ENCODE results near the gene FIBP. TPM values are rescaled to one million over a fixed set of nuclear protein-coding genes. Genes with fewer than 3 reads are reported as not detected.
A peak's percentile ranks its signal among the peaks of the same experiment; 100 is the strongest.
"Not testable (repeated sequence)": the region's sequence is repeated elsewhere in the genome, so short reads cannot be mapped to it uniquely, and the experiment has no call there.

FIBP gene
- total and polyA plus RNA-seq, 5 donors, result 37.8 to 46.6 (median 41.8) TPM

- Histone ChIP-seq H3K4me3 (ENCODE audit: low read length) (peak overlapping the region; percentile 49), H3K27me3 (ENCODE audit: control insufficient read depth, insufficient read depth) (no peaks in the 10 kb centered on the region), H3K27ac (ENCODE audit: low read length) (no peak overlapping the region), H3K4me1 (ENCODE audit: control insufficient read depth, insufficient read depth, low read length) (no peaks in the 10 kb centered on the region), H3K9me3 (ENCODE audit: control insufficient read depth, low read length) (no peaks in the 10 kb centered on the region)
- DNase-seq (no peak), ATAC-seq (no peak)
- intact Hi-C loops (cut with DNase I), result no loop called here
- WGBS, result 28% methylated on average over 28 of the region's 28 CpGs
Measured at GRCh38 chr11:65898656-65899355, 10.5 kb upstream of the FIBP start.

- 96% methylated on average over 4 of the region's 4 CpGs for WGBS
- ATAC-seq (no peak), DNase-seq (no peak)
- no peaks in the 10 kb centered on the region for H3K27me3 ChIP-seq (ENCODE audit: control insufficient read depth, insufficient read depth)
- H3K27ac ChIP-seq (ENCODE audit: low read length), result no peak overlapping the region
- no peaks in the 10 kb centered on the region for H3K9me3 ChIP-seq (ENCODE audit: control insufficient read depth, low read length)
- intact Hi-C loops (cut with DNase I), result no loop called here
- H3K4me3 ChIP-seq (ENCODE audit: low read length), result no peak overlapping the region
- peaks cover 3% of the 10 kb centered on the region for H3K4me1 ChIP-seq (ENCODE audit: control insufficient read depth, insufficient read depth, low read length)
Measured at GRCh38 chr11:65897020-65897471, 8.8 kb upstream of the FIBP start.

GRCh38 chr11:65896034-65896999, 8.0 kb upstream of the FIBP start:
- ATAC-seq (no peak), DNase-seq (peak in 2 of 3 donors; percentile 52 to 57)
- H3K27me3 ChIP-seq (ENCODE audit: control insufficient read depth, insufficient read depth), result no peaks in the 10 kb centered on the region
- no peak overlapping the region for H3K27ac ChIP-seq (ENCODE audit: low read length)
- no peak overlapping the region for H3K4me3 ChIP-seq (ENCODE audit: low read length)
- WGBS, result 93% methylated on average over 14 of the region's 14 CpGs
- intact Hi-C loops (cut with DNase I), result no loop called here
- no peaks in the 10 kb centered on the region for H3K9me3 ChIP-seq (ENCODE audit: control insufficient read depth, low read length)
- peaks cover 3% of the 10 kb centered on the region for H3K4me1 ChIP-seq (ENCODE audit: control insufficient read depth, insufficient read depth, low read length)

GRCh38 chr11:65895482-65895981, 7.3 kb upstream of the FIBP start:
- H3K9me3 ChIP-seq (ENCODE audit: control insufficient read depth, low read length), result no peaks in the 10 kb centered on the region
- no peak overlapping the region for H3K4me3 ChIP-seq (ENCODE audit: low read length)
- H3K27me3 ChIP-seq (ENCODE audit: control insufficient read depth, insufficient read depth), result no peaks in the 10 kb centered on the region
- H3K27ac ChIP-seq (ENCODE audit: low read length), result no peak overlapping the region
- H3K4me1 ChIP-seq (ENCODE audit: control insufficient read depth, insufficient read depth, low read length), result peaks cover 3% of the 10 kb centered on the region
- DNase-seq (peak in 1 of 3 donors; percentile 6), ATAC-seq (no peak)
- intact Hi-C loops (cut with DNase I), result no loop called here
- WGBS, result 94% methylated on average over 5 of the region's 5 CpGs

DNA sequence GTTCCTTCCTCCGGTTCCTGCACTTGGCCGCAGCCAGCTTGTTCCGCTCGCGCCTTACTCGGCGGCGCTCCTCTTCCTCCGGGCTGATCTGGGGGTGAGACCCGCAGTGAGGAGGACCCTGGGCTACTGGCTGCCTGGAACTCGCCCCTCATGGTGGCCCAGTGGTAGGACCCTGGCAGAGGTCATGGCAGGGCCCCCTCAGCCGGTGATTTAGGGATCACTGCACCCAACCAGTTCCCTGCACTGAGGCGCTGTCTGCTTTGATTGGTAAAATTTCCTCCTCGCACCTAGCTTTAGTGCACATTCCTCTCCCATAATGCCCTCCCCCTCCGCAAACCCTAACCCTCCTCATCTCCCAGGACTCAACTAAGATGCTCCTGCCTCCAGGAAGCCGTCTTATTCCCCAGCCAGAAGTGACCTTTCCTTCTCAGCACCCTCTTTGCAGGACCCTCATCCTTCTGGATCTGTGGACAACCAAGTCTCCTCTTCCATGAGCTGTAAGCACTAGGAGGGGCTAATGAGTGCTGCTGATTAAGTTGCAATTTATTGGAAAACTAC, 5.8 kb upstream of the FIBP start:
- Histone ChIP-seq H3K4me3 (ENCODE audit: low read length) (no peak overlapping the region), H3K27me3 (ENCODE audit: control insufficient read depth, insufficient read depth) (no peaks in the 10 kb centered on the region), H3K9me3 (ENCODE audit: control insufficient read depth, low read length) (no peaks in the 10 kb centered on the region), H3K27ac (ENCODE audit: low read length) (peak overlapping the region; percentile 78), H3K4me1 (ENCODE audit: control insufficient read depth, insufficient read depth, low read length) (peaks cover 7% of the 10 kb centered on the region)
- 61% methylated on average over 16 of the region's 16 CpGs for WGBS
- peak in 1 of 2 donors; percentile 2 for ATAC-seq
- intact Hi-C loops (cut with DNase I), result no loop called here
- DNase-seq, result peak; percentile 54 to 83 (median 81)

GRCh38 chr11:65892661-65893317, 4.5 kb upstream of the FIBP start:
- no peaks in the 10 kb centered on the region for H3K9me3 ChIP-seq (ENCODE audit: control insufficient read depth, low read length)
- no peaks in the 10 kb centered on the region for H3K27me3 ChIP-seq (ENCODE audit: control insufficient read depth, insufficient read depth)
- peaks cover 7% of the 10 kb centered on the region for H3K4me1 ChIP-seq (ENCODE audit: control insufficient read depth, insufficient read depth, low read length)
- peak overlapping the region; percentile 52 for H3K27ac ChIP-seq (ENCODE audit: low read length)
- intact Hi-C loops (cut with DNase I), result no loop called here
- DNase-seq (peak in 1 of 3 donors; percentile 60), ATAC-seq (no peak)
- WGBS, result 64% methylated on average over 10 of the region's 10 CpGs
- no peak overlapping the region for H3K4me3 ChIP-seq (ENCODE audit: low read length)

DNA sequence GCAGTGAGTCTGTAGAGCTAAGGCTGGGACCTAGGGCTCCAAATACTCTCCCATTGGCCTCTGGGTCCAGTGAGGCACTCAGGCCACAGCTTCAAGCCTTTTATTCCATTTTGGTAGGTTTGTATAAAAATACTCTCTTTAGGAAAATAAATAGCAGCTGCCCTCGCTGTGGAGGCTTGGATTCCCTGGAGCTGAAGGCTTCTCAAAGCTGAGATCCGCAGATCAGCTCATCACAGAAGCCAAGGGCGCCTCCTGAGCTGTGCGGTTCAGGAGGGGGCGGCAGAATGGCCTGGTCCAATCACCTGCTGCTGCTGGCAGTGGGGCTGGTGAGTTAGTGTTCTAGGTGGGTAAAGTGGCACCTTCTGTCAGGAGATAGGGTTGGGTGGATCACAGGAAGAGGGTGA, 3.9 kb upstream of the FIBP start:
- not testable (repeated sequence) for ATAC-seq

DNA sequence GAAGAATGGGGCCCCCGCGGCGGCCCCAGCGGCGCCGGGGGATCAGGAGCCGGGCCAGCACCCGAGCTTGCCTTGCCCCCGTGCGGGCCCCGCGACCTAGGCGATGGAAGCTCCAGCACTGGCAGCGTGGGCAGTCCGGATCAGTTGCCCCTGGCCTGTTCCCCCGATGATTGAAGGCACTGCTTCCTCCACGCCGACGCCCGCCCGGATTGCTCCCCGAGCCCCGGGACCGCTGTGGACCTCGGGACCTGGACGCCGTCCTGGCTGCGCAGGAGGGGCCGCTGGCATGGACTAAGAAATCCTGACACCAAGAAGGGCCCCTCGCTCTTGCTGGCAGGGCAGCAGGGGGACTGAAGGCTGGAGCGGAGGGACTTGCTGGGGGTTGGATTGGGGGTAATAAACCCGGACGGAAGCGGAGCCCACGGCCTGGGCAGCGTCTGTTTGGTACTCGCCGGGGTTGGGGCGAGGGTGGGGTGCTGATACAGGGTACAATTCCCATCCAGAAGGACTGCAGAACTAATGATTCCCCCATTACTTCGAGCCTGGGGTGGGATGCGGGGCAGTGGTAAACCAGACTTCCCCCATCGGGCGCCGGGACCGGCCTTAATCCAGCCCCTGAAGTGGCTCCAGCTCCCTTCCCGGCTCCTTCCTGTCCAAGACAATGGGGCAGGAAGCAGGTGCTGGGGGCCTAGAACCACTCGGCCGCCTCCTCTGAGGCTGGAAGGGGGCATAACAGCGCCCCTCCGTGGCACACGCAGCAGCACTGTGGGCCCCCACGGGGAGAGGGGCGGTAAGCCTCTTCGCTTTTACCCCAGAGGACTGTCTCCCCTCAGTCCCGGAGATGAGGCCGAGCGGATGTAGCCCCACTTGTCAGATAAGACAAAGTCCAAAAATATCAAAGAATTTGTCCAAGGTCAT, 3.2 kb upstream of the FIBP start:
- Histone ChIP-seq H3K4me1 (ENCODE audit: control insufficient read depth, insufficient read depth, low read length) (peaks cover 7% of the 10 kb centered on the region), H3K4me3 (ENCODE audit: low read length) (peak overlapping the region; percentile 61), H3K27ac (ENCODE audit: low read length) (peak overlapping the region; percentile 98), H3K9me3 (ENCODE audit: control insufficient read depth, low read length) (no peaks in the 10 kb centered on the region), H3K27me3 (ENCODE audit: control insufficient read depth, insufficient read depth) (no peaks in the 10 kb centered on the region)
- intact Hi-C loops (cut with DNase I), result no loop called here
- ATAC-seq, result peak; percentile 1 to 37
- DNase-seq, result peak; percentile 69 to 88 (median 85)
- WGBS, result under 1% methylated on average over 57 of the region's 57 CpGs

More for the DNA sequence above, 3.9 kb upstream of the FIBP start:
- intact Hi-C loops (cut with DNase I); H3K9me3 ChIP-seq (ENCODE audit: control insufficient read depth, low read length); H3K4me1 ChIP-seq (ENCODE audit: control insufficient read depth, insufficient read depth, low read length); H3K27me3 ChIP-seq (ENCODE audit: control insufficient read depth, insufficient read depth): not testable (repeated sequence)
- peak in 2 of 3 donors; percentile 50 to 61 for DNase-seq
- peak overlapping the region; percentile 61 for H3K4me3 ChIP-seq (ENCODE audit: low read length)
- WGBS, result 39% methylated on average over 5 of the region's 5 CpGs
- H3K27ac ChIP-seq (ENCODE audit: low read length), result peak overlapping the region; percentile 98

GRCh38 chr11:65890324-65891218, 2.3 kb upstream of the FIBP start, which contains the start of gene CCDC85B:
Gene CCDC85B (plus strand): TSS chr11:65890673. CDS start chr11:65890784, 111 bp downstream.
- WGBS, result under 1% methylated on average over 94 of the region's 94 CpGs
- peak; percentile 80 to 83 for ATAC-seq
- peak within 1 kb of the TSS; percentile 98 for H3K27ac ChIP-seq (ENCODE audit: low read length)
- H3K4me3 ChIP-seq (ENCODE audit: low read length), result peak within 1 kb of the TSS; percentile 61
- H3K9me3 ChIP-seq (ENCODE audit: control insufficient read depth, low read length), result no peaks in the 10 kb centered on the region
- intact Hi-C loops (cut with DNase I), result no loop called here
- no peaks in the 10 kb centered on the region for H3K27me3 ChIP-seq (ENCODE audit: control insufficient read depth, insufficient read depth)
- peak; percentile 99 to 100 (median 100) for DNase-seq
- peaks cover 7% of the 10 kb centered on the region for H3K4me1 ChIP-seq (ENCODE audit: control insufficient read depth, insufficient read depth, low read length)
